H9 (cell line): Measurements from ENCODE around the gene KLK1. TPM values are rescaled to one million over a fixed set of nuclear protein-coding genes. Genes with fewer than 3 reads are reported as not detected.

ENCODE experiments used
- DNase-seq: peaks from one replicate; pipeline ENCODE4 v3.0.0-alpha.2; 2017
- H2AFZ ChIP-seq: one replicate; pipeline ENCODE4 v1.6.1; 2013; ENCODE audit warnings: mild to moderate bottlenecking, low read length, control low read depth, moderate library complexity
- H2AK5ac ChIP-seq: 2 replicates; pipeline ENCODE4 v1.6.1; 2013; ENCODE audit warnings: low read length, control low read depth, mixed read lengths; ENCODE audit not compliant: insufficient read length
- H2BK120ac ChIP-seq: one replicate; pipeline ENCODE4 v1.6.1; 2013; ENCODE audit warnings: low read depth, mild to moderate bottlenecking, low read length, control low read depth, inconsistent platforms; ENCODE audit not compliant: poor library complexity, severe bottlenecking
- H2BK12ac ChIP-seq: 2 replicates; pipeline ENCODE4 v1.6.1; 2013; ENCODE audit warnings: low read length, control low read depth, mixed read lengths, low read depth; ENCODE audit not compliant: insufficient read length
- H2BK15ac ChIP-seq: 2 replicates; pipeline ENCODE4 v1.6.1; 2013; ENCODE audit warnings: low read depth, low read length, control low read depth
- H2BK20ac ChIP-seq: one replicate; pipeline ENCODE4 v1.6.1; 2013; ENCODE audit warnings: low read depth, mild to moderate bottlenecking, low read length, control low read depth, inconsistent platforms; ENCODE audit not compliant: poor library complexity, severe bottlenecking
- H2BK5ac ChIP-seq: 2 replicates; pipeline ENCODE4 v1.6.1; 2013; ENCODE audit warnings: low read length, control low read depth, mixed read lengths; ENCODE audit not compliant: insufficient read length
- H3K14ac ChIP-seq: 2 replicates; pipeline ENCODE4 v1.6.1; 2013; ENCODE audit warnings: low read length, control low read depth; ENCODE audit not compliant: insufficient read depth
- H3K18ac ChIP-seq: 2 replicates; pipeline ENCODE4 v1.6.1; 2013; ENCODE audit warnings: low read depth, mild to moderate bottlenecking, mixed read lengths, low read length, control low read depth; ENCODE audit not compliant: insufficient read length
- H3K23ac ChIP-seq: 2 replicates; pipeline ENCODE4 v1.6.1; 2013; ENCODE audit warnings: low read length, control low read depth, mixed read lengths, low read depth; ENCODE audit not compliant: insufficient read length
- H3K23me2 ChIP-seq: 2 replicates; pipeline ENCODE4 v1.6.1; 2013; ENCODE audit warnings: low read depth, mild to moderate bottlenecking, mixed read lengths, low read length, control low read depth; ENCODE audit not compliant: insufficient read length, poor library complexity, severe bottlenecking
- H3K27ac ChIP-seq: 2 replicates; pipeline ENCODE4 v1.5.1; 2013; ENCODE audit warnings: low read length, control low read depth, mixed read lengths, low read depth; ENCODE audit not compliant: insufficient read length
- H3K27me3 ChIP-seq: 2 replicates; pipeline ENCODE4 v1.6.1; 2013; ENCODE audit warnings: low read length, control low read depth, inconsistent platforms; ENCODE audit not compliant: insufficient read depth
- H3K4ac ChIP-seq: 2 replicates; pipeline ENCODE4 v1.6.1; 2013; ENCODE audit warnings: low read depth, mild to moderate bottlenecking, control low read depth, inconsistent platforms, low read length, moderate library complexity
- H3K4me1 ChIP-seq: 2 replicates; pipeline ENCODE4 v1.6.1; 2013; ENCODE audit warnings: low read length, control low read depth, inconsistent platforms; ENCODE audit not compliant: insufficient read depth
- H3K4me2 ChIP-seq: 2 replicates; pipeline ENCODE4 v1.6.1; 2013; ENCODE audit warnings: low read length, control low read depth, mixed read lengths; ENCODE audit not compliant: insufficient read length, insufficient read depth
- H3K56ac ChIP-seq: 2 replicates; pipeline ENCODE4 v1.6.1; 2013; ENCODE audit warnings: low read depth, mild to moderate bottlenecking, mixed read lengths, low read length, control low read depth; ENCODE audit not compliant: insufficient read length
- H3K79me1 ChIP-seq: 2 replicates; pipeline ENCODE4 v1.6.1; 2013; ENCODE audit warnings: low read depth, mild to moderate bottlenecking, moderate library complexity, low read length, control low read depth, inconsistent platforms; ENCODE audit not compliant: insufficient read depth, poor library complexity, severe bottlenecking
- H3K79me2 ChIP-seq: 2 replicates; pipeline ENCODE4 v1.6.1; 2013; ENCODE audit warnings: low read length, control low read depth, inconsistent platforms; ENCODE audit not compliant: insufficient read depth
- H3K9ac ChIP-seq: 2 replicates; pipeline ENCODE4 v1.6.1; 2013; ENCODE audit warnings: low read length, control low read depth, mixed read lengths; ENCODE audit not compliant: insufficient read length; ENCODE audit errors: extremely low read depth
- H3K9me3 ChIP-seq: one replicate; pipeline ENCODE4 v1.6.1; 2013; ENCODE audit warnings: low read depth, low read length, inconsistent platforms; ENCODE audit not compliant: control insufficient read depth
- H3T11ph ChIP-seq: one replicate; pipeline ENCODE4 v1.6.1; 2013; ENCODE audit warnings: mild to moderate bottlenecking, low read length, control low read depth, inconsistent platforms
- H4K20me1 ChIP-seq: one replicate; pipeline ENCODE4 v1.6.1; 2013; ENCODE audit not compliant: control insufficient read depth, insufficient read length, insufficient read depth
- H4K5ac ChIP-seq: 2 replicates; pipeline ENCODE4 v1.6.1; 2013; ENCODE audit warnings: low read depth, mild to moderate bottlenecking, mixed read lengths, low read length, control low read depth; ENCODE audit not compliant: insufficient read length
- H4K8ac ChIP-seq: replicated peaks from 2 replicates; pipeline ENCODE4 v1.6.1; 2013; ENCODE audit warnings: low read length, control low read depth, mixed read lengths, low read depth; ENCODE audit not compliant: insufficient read length
- H4K91ac ChIP-seq: 2 replicates; pipeline ENCODE4 v1.6.1; 2013; ENCODE audit warnings: low read depth, mild to moderate bottlenecking, moderate library complexity, mixed read lengths, low read length, control low read depth; ENCODE audit not compliant: insufficient read length
- H3K27ac Mint-ChIP-seq, 3 experiments: 2 replicates in 2 of 3; 3 replicates in 1 of 3; pipeline ENCODE4 v1.8.0; 2020 to 2021; ENCODE audit warnings: mixed read lengths in 3 of 3, mild to moderate bottlenecking in 1 of 3, moderate library complexity in 1 of 3
- H3K27me3 Mint-ChIP-seq: 2 replicates; pipeline ENCODE4 v1.8.0; 2021; ENCODE audit warnings: low read depth, mild to moderate bottlenecking, moderate library complexity, mixed read lengths
- H3K36me3 Mint-ChIP-seq, 3 experiments: 2 replicates in 2 of 3; 3 replicates in 1 of 3; pipeline ENCODE4 v1.8.0; 2020 to 2021; ENCODE audit warnings: low read depth in 3 of 3, mixed read lengths in 3 of 3; ENCODE audit not compliant: insufficient read depth in 1 of 3
- H3K4me1 Mint-ChIP-seq, 2 experiments: 2 replicates each; pipeline ENCODE4 v1.8.0; 2020; ENCODE audit warnings: mixed read lengths in 2 of 2
- H3K4me3 Mint-ChIP-seq, 2 experiments: 2 replicates in 1 of 2; 3 replicates in 1 of 2; pipeline ENCODE4 v1.8.0; 2020 to 2021; ENCODE audit warnings: mild to moderate bottlenecking in 2 of 2, mixed read lengths in 2 of 2, moderate library complexity in 1 of 2
- H3K9me3 Mint-ChIP-seq, 2 experiments: 2 replicates in 1 of 2; 3 replicates in 1 of 2; pipeline ENCODE4 v1.8.0; 2020; ENCODE audit warnings: mild to moderate bottlenecking in 2 of 2, mixed read lengths in 2 of 2, moderate library complexity in 1 of 2
- CTCF ChIP-seq: fragments of 200-600 bp; sonication (generic); conservative IDR thresholded peaks from 3 replicates; pipeline ENCODE4 v1.8.0; 2021; ENCODE audit warnings: antibody characterized with exemption, mild to moderate bottlenecking
- WGBS: extraction: QIAGEN DNeasy Blood & Tissue Kit; methylation state at CpG from one replicate; pipeline ENCODE4 v1.1.7; 2013; ENCODE audit warnings: missing lambda C conversion rate, low lambda C conversion rate, mixed read lengths; ENCODE audit not compliant: insufficient read length; ENCODE audit errors: extremely low coverage; 5-methylcytosine and 5-hydroxymethylcytosine counted together
- total RNA-seq: library from RNA; stranded (reverse); gene quantifications from 2 replicates; pipeline ENCODE4 v1.2.1, GENCODE V29; 2021

KLK1 gene
- total RNA-seq, 1 experiment from 2014 or later: 2.3 TPM

- no peak overlapping the region for H3K4me2 ChIP-seq
- Mint-ChIP-seq H3K27me3 (peaks cover 80% of the 10 kb centered on the region), H3K27ac (no peak overlapping the region), H3K36me3 (peaks cover 0 to 2% (median 0%) of the 10 kb centered on the region in 3 experiments; a peak in 4 of 7 replicates), H3K4me1 (peaks cover 21 to 28% of the 10 kb centered on the region in 2 experiments), H3K4me3 (no peak overlapping the region), H3K9me3 (peaks cover 5 to 10% of the 10 kb centered on the region in 2 experiments; a peak in 4 of 5 replicates)
- H3K79me1 ChIP-seq: no peaks in the 10 kb centered on the region
- no peak overlapping the region for H2BK20ac ChIP-seq
- H4K20me1 ChIP-seq: no peaks in the 10 kb centered on the region
- no peak overlapping the region for H4K91ac ChIP-seq
- peaks cover 5% of the 10 kb centered on the region; the same call in 1 of the 2 replicates for H3K4me1 ChIP-seq
- no peak overlapping the region for H3K27ac ChIP-seq
- no peak for TF ChIP-seq CTCF
- H3K79me2 ChIP-seq: no peaks in the 10 kb centered on the region
- no peak overlapping the region for H4K5ac ChIP-seq
- WGBS: no CpG with 5 or more reads among the region's 1 CpG
- H3K27me3 ChIP-seq: peaks cover 12% of the 10 kb centered on the region; the same call in 1 of the 2 replicates
- no peak overlapping the region for H4K8ac ChIP-seq
- H2BK120ac ChIP-seq: no peak overlapping the region
- no peak overlapping the region for H2AK5ac ChIP-seq
- no peaks in the 10 kb centered on the region for H3K9me3 ChIP-seq
- DNase-seq: no peak
- H3K14ac ChIP-seq: no peak overlapping the region
- H3K23me2 ChIP-seq: peaks cover 5% of the 10 kb centered on the region
- H2BK5ac ChIP-seq: no peak overlapping the region
- no peak overlapping the region for H2BK15ac ChIP-seq
- H3K4ac ChIP-seq: no peak overlapping the region
- H3K18ac ChIP-seq: no peak overlapping the region
- H2AFZ ChIP-seq: no peak overlapping the region
- no peak overlapping the region for H3T11ph ChIP-seq
- no peak overlapping the region for H2BK12ac ChIP-seq
- H3K56ac ChIP-seq: no peak overlapping the region
- no peak overlapping the region for H3K23ac ChIP-seq
- H3K9ac ChIP-seq: no peak overlapping the region
Measured at GRCh38 chr19:50815439-50815838, 8.1 kb downstream of the KLK1 start.
